GM18498 (cell line): ENCODE data around the gene TLR10.
"Not testable (repeated sequence)": the region's sequence is repeated elsewhere in the genome, so short reads cannot be mapped to it uniquely, and the experiment has no call there.

ENCODE experiments used
- ATAC-seq: cut with Tn5 transposase; IDR thresholded peaks from one replicate; pipeline ENCODE4 v1.9.1; 2021; ENCODE audit warnings: mild to moderate bottlenecking, moderate library complexity; ENCODE audit not compliant: unreplicated experiment

The TLR10 gene

DNA sequence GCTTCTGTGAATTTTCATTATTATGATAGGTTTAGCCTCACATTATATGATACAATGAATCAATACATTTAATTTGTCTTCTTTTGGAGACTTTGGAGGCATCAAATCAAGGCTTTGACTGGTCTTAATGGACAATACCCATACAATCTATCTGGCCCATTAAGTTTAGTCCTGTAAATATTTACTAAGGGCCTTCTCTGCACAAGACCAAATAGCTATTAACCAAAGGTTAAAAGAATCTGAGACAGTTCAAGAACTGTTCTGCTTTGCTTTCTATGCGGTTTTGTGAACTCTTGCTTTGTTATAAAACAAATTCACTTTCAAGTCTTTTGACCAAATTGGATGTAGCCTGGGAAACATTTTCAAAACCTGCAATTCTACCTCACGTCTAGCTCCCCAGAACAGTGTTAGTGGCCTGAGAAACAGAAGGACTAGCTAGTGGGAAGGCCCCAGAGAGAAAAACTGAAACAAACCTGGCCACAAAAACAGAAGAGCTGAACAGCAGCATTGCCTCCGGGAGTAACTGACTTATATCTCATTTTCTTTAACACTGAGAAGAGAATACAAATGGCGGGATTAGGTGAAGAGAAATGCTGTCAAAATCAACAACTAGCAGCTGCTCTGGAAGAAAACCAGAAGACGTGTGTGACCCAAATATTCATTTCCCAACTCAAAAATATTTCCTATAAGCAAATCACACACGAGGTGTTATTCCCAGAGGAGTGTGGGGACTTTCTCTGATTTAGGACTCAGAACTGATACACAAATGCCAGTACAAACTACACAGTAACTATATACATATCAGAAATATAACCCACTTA, 21.3 kb upstream of the TLR10 start:
- peak; percentile 57 for ATAC-seq

DNA sequence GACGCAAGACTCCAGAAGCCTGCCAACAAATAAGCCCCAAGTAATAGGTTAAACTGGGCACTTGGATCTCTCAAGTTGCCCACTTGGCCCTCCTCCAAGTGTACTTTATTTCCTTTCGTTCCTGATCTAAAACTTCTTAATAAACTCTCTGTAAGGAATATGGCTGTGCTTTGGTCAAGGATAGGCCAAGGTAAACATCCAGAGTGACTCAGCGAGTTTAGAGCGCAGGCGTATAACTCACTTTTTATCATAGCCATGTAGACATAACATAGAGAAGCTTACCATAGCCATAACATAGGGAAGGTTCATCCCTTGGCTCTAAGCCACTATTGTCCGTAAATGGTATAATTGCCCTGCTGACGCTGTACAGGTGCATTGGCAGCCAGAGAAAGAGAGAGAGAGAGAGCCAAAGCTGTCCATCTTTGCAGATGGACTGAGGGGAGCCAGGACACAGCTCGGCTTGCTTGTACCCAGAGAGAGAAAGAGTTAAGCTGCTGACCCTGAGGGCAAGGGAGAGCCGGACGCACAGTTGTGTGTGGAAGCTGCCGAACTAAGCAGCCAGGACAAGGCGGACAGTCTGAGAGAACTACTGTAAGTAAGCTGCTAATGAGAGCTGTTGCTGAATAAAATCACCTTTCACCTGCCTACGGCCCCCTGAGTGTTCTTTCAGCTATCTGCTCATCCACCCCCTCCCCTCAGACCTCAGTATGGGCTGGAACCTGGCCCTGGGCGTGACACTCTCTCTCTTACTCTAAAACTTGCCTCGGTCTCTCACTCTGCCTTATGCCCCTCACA, 20.0 kb upstream of the TLR10 start:
- ATAC-seq = no peak

DNA sequence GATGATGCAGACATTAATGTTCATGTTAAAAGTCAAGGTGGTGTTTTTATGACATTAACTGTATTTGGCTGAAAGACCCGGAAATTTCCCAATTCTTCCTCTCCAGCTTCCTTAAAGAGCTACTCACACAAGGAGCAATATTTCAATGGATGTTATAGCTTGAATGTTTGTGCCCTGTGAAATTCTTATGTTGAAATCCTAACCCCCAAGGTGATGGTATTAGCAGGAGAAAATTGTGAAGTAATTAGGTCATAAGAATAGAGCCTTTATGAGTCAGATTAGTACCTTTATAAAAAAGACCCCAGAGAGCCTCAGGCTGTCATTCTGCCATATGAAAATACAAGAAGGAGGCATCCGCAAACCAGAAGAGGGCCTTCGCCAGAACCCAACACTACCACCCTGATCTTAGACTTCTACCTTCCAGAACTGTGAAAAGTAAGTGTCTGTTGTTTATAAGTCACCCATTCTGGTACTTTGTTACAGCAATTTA, 18.2 kb upstream of the TLR10 start:
- no peak for ATAC-seq

DNA sequence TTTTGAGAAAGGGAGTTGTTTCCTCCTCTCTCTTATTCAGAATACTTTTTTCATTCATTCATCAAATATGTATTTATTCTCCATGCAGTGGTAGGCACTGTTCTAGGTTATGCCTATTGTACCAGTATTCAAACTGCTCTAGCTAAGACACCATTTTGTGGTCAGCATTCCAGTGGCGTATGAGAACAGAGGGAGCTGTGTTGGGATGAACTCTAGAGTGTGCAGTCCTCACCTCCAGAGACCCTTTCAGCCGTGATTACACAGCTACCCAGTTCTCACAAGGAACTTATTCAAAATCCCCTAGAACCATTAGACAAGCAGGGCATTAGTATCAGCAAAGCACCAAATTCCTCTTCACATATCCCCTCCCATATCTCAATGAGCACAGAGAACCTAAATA, 17.6 kb upstream of the TLR10 start:
- no peak for ATAC-seq

DNA sequence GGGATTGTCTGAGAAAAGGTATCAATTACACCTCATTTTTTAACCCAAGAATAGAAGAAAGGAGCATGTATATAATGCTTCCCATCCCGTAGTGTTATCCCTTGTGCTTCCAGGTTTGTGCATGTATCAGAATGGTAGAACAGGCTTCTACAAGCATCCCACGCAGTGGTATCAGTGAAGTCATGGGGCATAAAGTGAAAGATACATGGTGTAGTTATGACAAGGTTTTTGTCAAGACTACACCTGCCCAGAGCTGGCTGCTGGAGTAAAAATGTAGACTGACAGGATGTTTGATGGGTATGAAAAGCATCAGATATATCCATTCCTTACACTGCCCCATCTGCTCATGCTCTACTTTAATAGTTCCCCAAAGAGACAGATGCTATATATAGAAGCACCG, 12.3 kb upstream of the TLR10 start:
- ATAC-seq = no peak

DNA sequence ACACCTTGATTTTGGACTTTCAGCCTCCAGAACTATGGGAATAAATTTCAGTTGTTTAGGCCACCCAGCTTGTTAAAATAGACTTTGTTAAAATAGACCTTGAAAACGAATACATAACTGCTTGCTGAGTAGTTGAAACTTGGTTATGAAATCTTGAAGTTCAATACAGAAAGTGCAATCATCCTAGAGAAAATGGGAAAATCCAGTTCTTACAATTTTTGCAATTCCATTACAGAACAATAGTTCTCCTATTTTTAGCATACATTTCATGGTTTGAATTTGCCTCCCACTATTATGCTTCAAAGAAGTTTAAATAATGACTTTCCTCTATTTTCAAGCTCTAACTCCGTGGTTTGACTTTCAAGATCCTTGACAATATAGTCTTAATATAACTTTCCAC, 11.3 kb upstream of the TLR10 start:
- ATAC-seq = no peak

DNA sequence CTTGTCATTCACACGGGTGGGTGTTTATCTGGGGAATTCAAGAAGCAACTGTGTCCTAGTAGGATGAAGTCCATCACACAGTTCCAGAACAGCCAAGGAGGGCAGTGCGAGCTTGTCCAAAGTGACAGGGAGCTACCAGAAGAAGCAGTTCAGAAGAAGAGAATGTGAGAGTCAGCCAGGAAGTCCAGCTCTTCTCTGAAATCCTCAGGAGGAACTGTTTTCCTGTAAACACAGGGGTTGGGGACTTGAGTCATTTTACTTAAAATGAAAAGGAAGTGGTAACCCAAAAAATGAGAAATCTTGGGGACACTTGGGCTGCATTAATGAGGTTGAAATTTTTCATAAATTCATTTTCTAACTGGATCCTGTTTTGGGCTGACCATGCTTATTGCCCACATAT, 8.2 kb upstream of the TLR10 start:
- no peak for ATAC-seq

DNA sequence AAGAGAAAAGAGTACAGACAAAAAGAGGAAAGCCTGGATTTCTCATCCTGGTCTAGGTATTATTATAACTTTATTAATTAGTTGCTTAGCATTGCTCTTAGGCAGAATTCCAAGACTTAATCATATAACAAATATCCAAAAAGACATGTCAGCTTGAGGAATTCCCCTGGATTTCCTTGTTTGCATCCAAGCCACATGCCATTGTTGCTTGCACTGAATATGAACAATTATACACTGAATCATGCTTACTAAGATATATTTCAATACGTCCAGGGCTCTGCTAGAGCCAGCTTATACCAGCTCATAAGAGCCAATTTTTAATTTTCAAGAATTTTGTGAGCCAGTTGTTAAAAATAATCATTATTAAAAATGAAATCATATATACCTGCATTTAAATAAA, 5.5 kb upstream of the TLR10 start:
- ATAC-seq = no peak

DNA sequence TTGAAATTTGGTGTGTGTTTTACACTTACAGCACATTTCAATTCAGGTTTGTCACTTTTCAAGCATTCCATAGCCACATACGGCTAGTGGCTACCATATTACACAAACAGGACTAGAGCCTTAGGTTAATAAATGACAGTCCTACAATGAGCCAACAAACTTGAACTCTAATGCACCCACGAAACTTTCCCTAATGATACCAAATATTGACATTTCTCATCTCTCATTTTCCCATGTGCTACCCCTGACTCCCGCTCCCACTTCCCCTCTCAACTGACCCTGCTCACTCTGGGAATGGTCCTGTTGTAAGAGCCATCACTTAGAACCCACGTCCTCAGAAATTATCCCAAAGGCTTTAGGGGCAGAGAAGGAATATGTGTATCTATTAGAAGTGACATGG, 4.9 kb upstream of the TLR10 start:
- no peak for ATAC-seq

DNA sequence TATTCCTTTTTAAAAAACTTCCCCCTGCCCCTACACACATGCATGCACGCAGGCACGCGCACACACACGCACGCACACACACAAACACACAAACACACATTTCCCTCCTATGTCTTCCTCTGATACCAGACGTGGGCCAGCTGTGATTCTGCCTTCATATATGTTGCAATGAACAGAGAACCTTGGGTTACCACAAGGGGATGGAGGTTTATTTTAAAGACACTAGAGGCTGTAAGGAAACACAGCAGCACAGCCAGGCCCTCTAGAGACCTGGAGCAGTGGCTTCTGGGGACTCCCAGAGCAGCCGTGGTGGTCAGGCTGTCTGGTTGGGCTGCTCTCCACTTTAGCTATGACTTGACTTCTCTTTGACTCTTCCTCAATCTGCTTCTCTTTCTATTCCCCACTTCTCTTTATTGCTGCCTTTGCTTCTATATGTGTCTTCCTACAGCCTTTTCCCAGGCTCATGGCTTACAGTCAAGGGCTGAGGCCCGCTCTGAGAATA, 3.2 kb upstream of the TLR10 start:
- no peak for ATAC-seq

DNA sequence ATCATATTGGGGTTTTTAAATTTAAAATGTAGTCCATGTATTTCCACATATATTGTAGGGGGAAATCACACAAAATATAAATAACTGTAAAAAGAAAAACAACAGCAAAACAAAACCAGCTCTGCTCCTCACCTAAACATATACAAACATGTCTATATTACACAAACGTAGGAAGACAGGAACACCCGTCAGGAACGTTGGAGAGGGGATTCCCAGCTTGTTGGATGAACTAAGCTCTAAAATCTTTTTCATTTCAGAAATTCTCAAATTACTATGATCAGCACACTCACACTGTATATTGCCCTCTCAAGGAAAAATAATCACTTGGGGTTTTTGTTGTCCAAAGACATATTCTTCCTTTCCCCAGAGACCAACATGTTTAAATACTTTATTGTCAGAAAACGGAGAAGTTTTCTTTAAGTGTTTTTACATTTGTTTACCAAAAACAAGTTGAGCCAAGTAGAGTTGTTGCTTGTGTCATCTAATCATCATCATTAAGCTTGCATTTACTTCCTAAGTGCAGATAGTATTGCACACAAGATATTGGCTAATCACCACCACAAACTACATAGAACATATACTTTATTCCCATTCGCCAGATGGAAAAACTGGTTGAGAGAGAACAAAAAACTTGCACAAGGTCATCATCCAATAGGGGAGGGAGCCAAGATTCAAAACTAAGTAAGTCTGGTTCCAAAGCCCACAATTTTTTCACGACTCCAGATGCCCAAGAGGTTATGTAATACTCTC, 2.4 kb upstream of the TLR10 start:
- no peak for ATAC-seq

DNA sequence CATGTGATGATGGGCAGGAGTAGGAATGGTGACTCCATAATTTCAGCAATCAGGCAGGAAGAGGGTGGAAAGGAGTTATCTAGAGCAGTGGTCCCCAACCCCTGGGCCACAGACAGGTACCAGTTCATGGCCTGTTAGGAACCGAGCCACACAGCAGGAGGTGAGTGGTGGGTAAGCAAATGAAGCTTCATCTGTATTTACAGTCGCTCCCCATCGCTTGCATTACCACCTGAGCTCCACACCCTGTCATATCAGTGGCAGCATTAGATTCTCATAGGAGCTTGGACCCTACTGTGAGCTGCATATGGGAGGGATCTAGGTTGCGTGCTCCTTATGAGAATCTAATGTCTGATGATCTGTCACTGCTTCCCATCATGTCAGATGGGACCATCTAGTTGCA, 1.4 kb upstream of the TLR10 start:
- ATAC-seq = no peak

DNA sequence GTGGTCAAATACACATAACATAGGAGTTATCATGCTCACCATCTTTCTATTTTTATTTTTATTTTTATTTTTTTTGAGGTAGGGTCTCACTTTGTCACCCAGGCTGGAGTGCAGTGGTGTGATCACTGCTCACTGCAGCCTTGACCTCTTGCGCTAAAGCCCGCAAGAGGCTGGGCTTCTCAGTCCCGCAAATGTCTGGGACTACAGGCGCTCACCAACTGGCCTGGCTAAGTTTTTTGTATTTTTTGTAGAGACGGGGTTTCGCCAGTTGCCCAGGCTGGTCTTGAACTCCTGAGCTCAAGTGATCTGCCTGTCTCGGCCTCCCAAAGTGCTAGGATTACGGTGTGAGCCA, 295 bp upstream of the TLR10 start:
- ATAC-seq = no peak

DNA sequence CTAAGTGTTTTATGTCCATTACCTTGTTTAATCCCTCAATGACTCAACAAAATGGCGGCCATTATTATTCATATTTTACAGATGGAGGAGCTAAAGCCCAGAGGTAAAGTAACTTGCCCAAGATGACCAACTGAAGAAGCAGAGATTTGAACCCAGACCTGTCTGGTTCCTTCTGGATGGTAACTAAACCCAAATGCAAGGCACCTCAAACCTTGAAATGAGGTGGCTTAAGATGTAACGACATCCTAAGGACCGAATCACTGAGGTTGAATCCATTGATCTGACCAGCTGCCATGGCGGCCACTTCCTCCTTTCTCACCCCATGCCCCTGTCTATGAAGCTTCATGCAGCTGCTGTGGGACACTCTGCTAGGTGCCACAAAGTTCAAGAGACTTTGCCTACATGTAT, 932 bp downstream of the TLR10 start:
- ATAC-seq = peak; percentile 35

DNA sequence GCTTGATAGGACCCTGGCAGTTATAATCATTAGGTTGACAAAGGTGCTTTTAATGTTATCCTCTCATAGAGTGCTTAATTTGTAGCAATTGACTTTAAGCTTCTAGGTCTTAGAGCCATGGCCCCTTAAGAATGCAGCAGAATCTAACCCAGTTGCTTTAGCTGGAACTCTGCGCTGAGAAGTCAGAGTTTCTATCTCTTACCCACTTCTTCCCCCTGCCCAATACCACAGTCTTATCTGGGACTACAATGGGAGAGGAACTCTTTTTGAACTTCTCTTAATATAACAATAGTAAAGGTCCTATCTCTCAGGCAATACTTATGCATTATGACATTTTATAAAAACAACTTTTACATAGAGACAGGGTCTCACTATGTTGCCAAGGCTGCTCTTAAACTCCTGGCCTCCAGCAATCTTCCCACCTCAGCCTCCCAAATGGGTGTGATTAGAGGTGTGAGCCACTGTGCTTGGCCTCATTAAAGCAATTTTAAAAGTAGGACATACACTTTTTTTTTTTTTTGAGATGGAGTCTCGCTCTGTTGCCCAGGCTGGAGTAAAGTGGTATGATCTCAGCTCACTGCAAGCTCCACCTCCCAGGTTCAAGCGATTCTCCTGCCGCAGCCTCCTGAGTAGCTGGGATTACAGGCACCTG, 1.8 kb downstream of the TLR10 start:
- no peak for ATAC-seq

DNA sequence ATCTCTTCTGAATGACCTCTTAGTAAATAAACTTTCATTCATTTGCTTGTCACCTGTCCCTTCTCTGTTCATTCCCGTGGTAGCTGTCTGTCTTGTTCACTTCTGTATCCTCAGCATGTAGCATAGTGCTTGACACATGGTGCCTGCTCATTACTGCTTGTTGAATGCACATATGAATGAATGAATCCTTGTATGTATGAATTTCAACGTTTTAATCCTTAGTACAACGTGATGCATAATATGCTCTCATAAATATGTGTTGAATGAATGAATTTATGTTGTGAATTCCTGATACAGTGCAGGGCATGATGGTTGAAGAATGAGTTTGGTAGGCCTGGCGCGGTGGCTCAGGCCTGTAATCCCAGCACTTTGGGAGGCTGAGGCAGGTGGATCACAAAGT, 3.0 kb downstream of the TLR10 start:
- ATAC-seq = no peak

DNA sequence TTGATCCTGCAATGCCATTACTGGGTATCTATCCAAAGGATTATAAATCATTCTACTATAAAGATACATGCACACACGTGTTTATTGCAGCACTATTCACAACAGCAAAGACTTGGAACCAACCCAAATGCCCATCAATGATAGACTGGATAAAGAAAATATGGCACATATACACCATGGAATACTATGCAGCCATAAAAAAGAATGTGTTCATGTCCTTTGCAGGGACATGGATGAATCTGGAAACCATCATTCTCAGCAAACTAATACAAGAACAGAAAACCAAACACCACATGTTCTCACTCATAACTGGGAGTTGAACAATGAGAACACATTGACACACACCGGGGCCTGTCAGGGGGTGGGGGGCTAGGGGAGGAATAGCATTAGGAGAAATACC, 4.9 kb downstream of the TLR10 start:
- not testable (repeated sequence) for ATAC-seq

DNA sequence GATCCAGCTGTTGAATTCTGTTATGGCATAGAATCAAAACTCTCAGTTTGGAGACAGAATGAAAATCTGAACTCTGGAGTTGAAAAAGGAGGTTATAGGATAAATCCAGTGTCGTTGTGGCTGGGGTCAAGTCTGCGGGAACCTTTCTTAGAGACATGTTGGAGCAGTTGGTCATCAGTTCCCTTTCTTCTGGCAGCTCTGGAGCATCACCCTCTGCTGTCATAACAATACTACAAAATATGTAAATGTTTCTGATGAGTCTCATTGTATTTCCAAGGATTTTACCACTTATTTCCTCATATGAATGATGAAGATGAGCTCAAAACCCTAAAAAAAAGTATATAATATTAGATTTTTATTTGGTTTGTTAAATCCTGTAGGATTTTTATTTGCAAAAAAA, 7.5 kb downstream of the TLR10 start:
- no peak for ATAC-seq

DNA sequence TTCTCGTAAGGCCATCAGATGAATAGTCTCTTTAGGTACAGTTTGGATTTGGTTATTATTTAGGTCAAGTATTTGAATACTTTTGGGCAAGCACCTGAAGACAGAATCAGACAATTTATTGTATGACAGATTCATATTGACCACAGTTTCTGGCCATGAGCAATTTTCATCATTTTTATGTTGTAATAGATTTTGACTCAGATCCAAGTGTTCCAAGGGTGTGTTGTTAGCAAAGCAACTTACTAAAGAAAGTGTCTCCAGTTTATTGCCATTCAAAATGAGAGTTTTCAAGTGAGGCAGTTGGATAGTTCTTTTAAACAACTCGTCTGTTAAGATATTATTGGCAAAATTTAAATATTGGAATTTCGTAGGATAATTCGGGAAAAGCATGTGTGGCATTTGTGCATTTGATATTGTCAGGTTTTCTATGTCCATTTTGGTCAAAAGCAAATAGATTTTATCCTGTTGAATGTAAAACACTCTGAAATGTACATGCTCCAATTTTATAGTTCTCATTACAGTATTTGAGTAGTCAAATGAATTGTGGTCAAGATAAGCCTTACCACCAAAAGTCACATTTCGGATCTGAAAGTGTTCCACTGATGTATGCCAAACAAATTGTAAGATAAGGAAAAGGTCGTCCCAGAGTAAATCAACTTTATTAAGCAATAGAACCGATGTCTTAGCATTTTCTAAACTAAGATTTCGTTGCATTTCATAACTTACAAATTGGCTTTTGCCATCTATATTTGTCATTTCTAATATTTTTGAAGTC, 8.4 kb downstream of the TLR10 start:
- no peak for ATAC-seq

DNA sequence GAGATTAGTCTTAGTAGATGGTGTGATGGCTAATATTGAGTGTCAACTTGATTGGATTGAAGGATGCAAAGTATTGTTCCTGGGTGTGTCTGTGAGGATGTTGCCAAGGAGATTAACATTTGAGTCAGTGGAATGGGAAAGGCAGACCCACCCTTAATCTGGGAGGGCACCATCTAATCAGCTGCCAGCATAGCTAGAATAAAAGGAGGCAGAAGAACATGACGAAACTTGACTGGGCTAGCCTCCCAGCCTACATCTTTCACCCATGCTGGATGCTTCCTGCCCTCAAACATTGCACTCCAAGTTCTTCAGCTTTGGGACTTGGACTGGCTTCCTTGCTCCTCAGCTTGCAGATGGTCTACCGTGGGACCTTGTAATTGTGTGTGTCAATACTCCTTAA, 12.5 kb downstream of the TLR10 start:
- not testable (repeated sequence) for ATAC-seq
